ENCODE data around the gene TMEM125.

The TMEM125 gene

GRCh38 chr1:43279666-43280065 lies 9.9 kb downstream of the TMEM125 start:
- Histone ChIP-seq H3K27ac (ENCODE audit: low read depth, low read length) (no peak overlapping the region), H2AK5ac (ENCODE audit: low read length) (no peak overlapping the region), H3K14ac (ENCODE audit: low read length) (no peak overlapping the region), H3K79me2 (ENCODE audit: control insufficient read depth, insufficient read depth, low read length, poor library complexity) (no peaks in the 10 kb centered on the region), H3K4me2 (ENCODE audit: low read length) (no peak overlapping the region), H3K4me1 (ENCODE audit: control insufficient read depth in 1 of 2, insufficient read depth in 2 of 2, low read length in 2 of 2) (peaks cover 1% of the 10 kb centered on the region in 2 experiments), H3K9ac (ENCODE audit: low read length) (no peak overlapping the region), H2BK5ac (ENCODE audit: low read depth, low read length, poor library complexity) (no peak overlapping the region), H4K8ac (ENCODE audit: low read depth, low read length) (no peak overlapping the region), H3K9me3 (ENCODE audit: insufficient read depth, low read depth, low read length) (no peaks in the 10 kb centered on the region), H2BK120ac (ENCODE audit: insufficient read depth, low read length, poor library complexity) (no peak overlapping the region), H3K36me3 (ENCODE audit: control insufficient read depth in 1 of 2, insufficient read depth in 2 of 2, low read length in 2 of 2) (no peaks in the 10 kb centered on the region), H3K27me3 (ENCODE audit: insufficient read depth, low read length) (no peaks in the 10 kb centered on the region), H2AFZ (ENCODE audit: insufficient read depth, low read length, poor library complexity) (no peak overlapping the region), H2BK12ac (ENCODE audit: low read length) (no peak overlapping the region), H3K4me3 (ENCODE audit: low read depth, low read length) (no peak overlapping the region), H4K12ac (ENCODE audit: low read depth, low read length) (no peak overlapping the region), H3K18ac (ENCODE audit: low read length) (no peak overlapping the region), H3K4ac (ENCODE audit: low read depth, low read length) (no peak overlapping the region), H4K91ac (ENCODE audit: low read depth, low read length) (no peak overlapping the region), H3K79me1 (ENCODE audit: low read length) (no peaks in the 10 kb centered on the region), H3K23ac (ENCODE audit: low read length) (no peak overlapping the region)
- no peak for DNase-seq
- WGBS (ENCODE audit: extremely low coverage, insufficient coverage, insufficient read length) = no CpG with 5 or more reads among the region's 6 CpGs

- Histone ChIP-seq H3K27ac (ENCODE audit: low read depth, low read length) (no peak overlapping the region), H3K79me1 (ENCODE audit: low read length) (no peaks in the 10 kb centered on the region), H2BK12ac (ENCODE audit: low read length) (no peak overlapping the region), H3K9ac (ENCODE audit: low read length) (no peak overlapping the region), H2AFZ (ENCODE audit: insufficient read depth, low read length, poor library complexity) (no peak overlapping the region), H2BK5ac (ENCODE audit: low read depth, low read length, poor library complexity) (no peak overlapping the region), H2BK120ac (ENCODE audit: insufficient read depth, low read length, poor library complexity) (no peak overlapping the region), H4K12ac (ENCODE audit: low read depth, low read length) (no peak overlapping the region), H4K8ac (ENCODE audit: low read depth, low read length) (no peak overlapping the region), H2AK5ac (ENCODE audit: low read length) (no peak overlapping the region), H3K4ac (ENCODE audit: low read depth, low read length) (no peak overlapping the region), H3K27me3 (ENCODE audit: insufficient read depth, low read length) (no peaks in the 10 kb centered on the region), H3K36me3 (ENCODE audit: control insufficient read depth in 1 of 2, insufficient read depth in 2 of 2, low read length in 2 of 2) (no peaks in the 10 kb centered on the region), H3K4me2 (ENCODE audit: low read length) (no peak overlapping the region), H3K9me3 (ENCODE audit: insufficient read depth, low read depth, low read length) (no peaks in the 10 kb centered on the region), H3K18ac (ENCODE audit: low read length) (no peak overlapping the region), H3K14ac (ENCODE audit: low read length) (no peak overlapping the region), H3K79me2 (ENCODE audit: control insufficient read depth, insufficient read depth, low read length, poor library complexity) (no peaks in the 10 kb centered on the region), H3K4me3 (ENCODE audit: low read depth, low read length) (no peak overlapping the region), H4K91ac (ENCODE audit: low read depth, low read length) (no peak overlapping the region), H3K4me1 (ENCODE audit: control insufficient read depth in 1 of 2, insufficient read depth in 2 of 2, low read length in 2 of 2) (peaks cover 4 to 9% of the 10 kb centered on the region in 2 experiments), H3K23ac (ENCODE audit: low read length) (no peak overlapping the region)
- no peak for DNase-seq
- WGBS (ENCODE audit: extremely low coverage, insufficient coverage, insufficient read length) = no CpG with 5 or more reads among the region's 2 CpGs
These were observed 10.9 kb downstream of the TMEM125 start for GRCh38 chr1:43280692-43281091.

DNA sequence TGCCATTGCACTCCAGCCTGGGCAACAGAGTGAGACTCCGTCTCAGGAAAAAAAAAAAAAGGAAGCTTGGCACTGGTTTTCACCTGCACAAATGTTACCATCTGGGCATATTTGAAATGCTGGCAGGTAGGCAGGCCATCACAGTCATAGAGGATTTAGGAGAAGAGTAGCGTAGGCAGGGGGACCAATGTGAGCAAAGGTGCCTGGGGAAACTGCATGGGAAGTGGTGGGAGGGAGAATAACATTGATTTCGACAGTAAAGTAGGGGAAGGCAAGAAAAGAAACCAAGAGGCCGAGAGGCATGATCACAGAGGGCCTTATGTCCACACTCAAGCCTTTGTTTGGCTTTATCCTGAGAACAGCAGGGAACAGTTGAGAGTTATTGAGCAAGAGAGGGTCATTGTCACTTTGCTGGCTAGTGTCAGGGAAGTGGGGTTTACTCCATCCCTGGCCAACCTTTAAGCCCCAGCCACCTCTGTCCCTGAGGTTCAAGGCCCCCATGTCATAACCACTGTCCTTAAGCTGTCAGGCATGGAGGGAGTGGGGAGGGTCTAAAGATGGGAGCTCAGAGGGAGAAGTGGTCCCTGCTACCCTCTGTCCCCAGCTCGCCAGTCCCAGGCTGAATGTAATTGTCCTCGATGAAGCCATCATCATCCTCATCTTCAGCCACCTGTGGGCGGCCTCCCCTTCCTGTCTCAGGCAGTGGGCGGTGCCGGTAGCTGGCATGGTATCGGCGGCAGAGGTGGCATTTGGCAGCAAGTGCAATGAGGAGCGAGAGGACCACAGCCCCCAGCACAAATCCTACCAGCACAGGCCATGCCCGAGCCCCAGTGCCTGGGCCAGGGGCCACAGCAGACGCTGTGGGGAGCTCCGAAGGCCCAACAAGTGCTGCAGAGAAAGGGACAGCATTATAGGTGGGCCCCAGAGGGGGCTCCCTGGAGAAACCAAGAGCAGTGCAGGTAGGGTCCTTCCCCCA lies 12.7 kb downstream of the TMEM125 start:
- no peaks in the 10 kb centered on the region for H3K36me3 ChIP-seq (ENCODE audit: control insufficient read depth in 1 of 2, insufficient read depth in 2 of 2, low read length in 2 of 2)
- H4K91ac ChIP-seq (ENCODE audit: low read depth, low read length) = no peak overlapping the region
- no peak overlapping the region for H3K18ac ChIP-seq (ENCODE audit: low read length)
- no peaks in the 10 kb centered on the region for H3K9me3 ChIP-seq (ENCODE audit: insufficient read depth, low read depth, low read length)
- no peak overlapping the region for H3K23ac ChIP-seq (ENCODE audit: low read length)
- H2BK5ac ChIP-seq (ENCODE audit: low read depth, low read length, poor library complexity) = no peak overlapping the region
- H3K4me3 ChIP-seq (ENCODE audit: low read depth, low read length) = no peak overlapping the region
- H3K14ac ChIP-seq (ENCODE audit: low read length) = no peak overlapping the region
- no peak overlapping the region for H2BK120ac ChIP-seq (ENCODE audit: insufficient read depth, low read length, poor library complexity)
- H2BK12ac ChIP-seq (ENCODE audit: low read length) = no peak overlapping the region
- peaks cover 4 to 10% of the 10 kb centered on the region in 2 experiments for H3K4me1 ChIP-seq (ENCODE audit: control insufficient read depth in 1 of 2, insufficient read depth in 2 of 2, low read length in 2 of 2)
- H3K4ac ChIP-seq (ENCODE audit: low read depth, low read length) = no peak overlapping the region
- H3K4me2 ChIP-seq (ENCODE audit: low read length) = no peak overlapping the region
- WGBS (ENCODE audit: extremely low coverage, insufficient coverage, insufficient read length) = no CpG with 5 or more reads among the region's 15 CpGs
- no peak for DNase-seq
- no peak overlapping the region for H4K8ac ChIP-seq (ENCODE audit: low read depth, low read length)
- no peak overlapping the region for H3K9ac ChIP-seq (ENCODE audit: low read length)
- H3K79me2 ChIP-seq (ENCODE audit: control insufficient read depth, insufficient read depth, low read length, poor library complexity) = no peaks in the 10 kb centered on the region
- H2AK5ac ChIP-seq (ENCODE audit: low read length) = no peak overlapping the region
- H3K27me3 ChIP-seq (ENCODE audit: insufficient read depth, low read length) = no peaks in the 10 kb centered on the region
- H4K12ac ChIP-seq (ENCODE audit: low read depth, low read length) = no peak overlapping the region
- no peak overlapping the region for H3K27ac ChIP-seq (ENCODE audit: low read depth, low read length)
- H3K79me1 ChIP-seq (ENCODE audit: low read length) = no peaks in the 10 kb centered on the region
- H2AFZ ChIP-seq (ENCODE audit: insufficient read depth, low read length, poor library complexity) = no peak overlapping the region

GRCh38 chr1:43284065-43284464 lies 14.3 kb downstream of the TMEM125 start:
- H2AFZ ChIP-seq (ENCODE audit: insufficient read depth, low read length, poor library complexity) = no peak overlapping the region
- H2BK12ac ChIP-seq (ENCODE audit: low read length) = no peak overlapping the region
- H3K4me2 ChIP-seq (ENCODE audit: low read length) = no peak overlapping the region
- no peaks in the 10 kb centered on the region for H3K36me3 ChIP-seq (ENCODE audit: control insufficient read depth in 1 of 2, insufficient read depth in 2 of 2, low read length in 2 of 2)
- H4K12ac ChIP-seq (ENCODE audit: low read depth, low read length) = no peak overlapping the region
- no peak overlapping the region for H4K91ac ChIP-seq (ENCODE audit: low read depth, low read length)
- no peak for DNase-seq
- no peak overlapping the region for H3K4me3 ChIP-seq (ENCODE audit: low read depth, low read length)
- no peak overlapping the region for H2BK120ac ChIP-seq (ENCODE audit: insufficient read depth, low read length, poor library complexity)
- no peaks in the 10 kb centered on the region for H3K79me2 ChIP-seq (ENCODE audit: control insufficient read depth, insufficient read depth, low read length, poor library complexity)
- H2BK5ac ChIP-seq (ENCODE audit: low read depth, low read length, poor library complexity) = no peak overlapping the region
- H3K79me1 ChIP-seq (ENCODE audit: low read length) = no peaks in the 10 kb centered on the region
- H3K4ac ChIP-seq (ENCODE audit: low read depth, low read length) = no peak overlapping the region
- H3K9me3 ChIP-seq (ENCODE audit: insufficient read depth, low read depth, low read length) = no peaks in the 10 kb centered on the region
- WGBS (ENCODE audit: extremely low coverage, insufficient coverage, insufficient read length) = no CpG with 5 or more reads among the region's 3 CpGs
- no peak overlapping the region for H4K8ac ChIP-seq (ENCODE audit: low read depth, low read length)
- H3K18ac ChIP-seq (ENCODE audit: low read length) = no peak overlapping the region
- H3K23ac ChIP-seq (ENCODE audit: low read length) = no peak overlapping the region
- H3K4me1 ChIP-seq (ENCODE audit: control insufficient read depth in 1 of 2, insufficient read depth in 2 of 2, low read length in 2 of 2) = peaks cover 4 to 10% of the 10 kb centered on the region in 2 experiments
- H3K9ac ChIP-seq (ENCODE audit: low read length) = no peak overlapping the region
- no peak overlapping the region for H2AK5ac ChIP-seq (ENCODE audit: low read length)
- H3K27me3 ChIP-seq (ENCODE audit: insufficient read depth, low read length) = no peaks in the 10 kb centered on the region
- H3K27ac ChIP-seq (ENCODE audit: low read depth, low read length) = no peak overlapping the region
- no peak overlapping the region for H3K14ac ChIP-seq (ENCODE audit: low read length)

Measured in trophoblast cell (in vitro differentiated cells and primary cell).